K562 (cell line): Measurements from ENCODE around the gene PLCL1. TPM values are rescaled to one million over a fixed set of nuclear protein-coding genes. Genes with fewer than 3 reads are reported as not detected.

Source experiments
- ATAC-seq: fragments of 200-7000 bp; cut with Tn5 transposase; 3 replicates; pipeline ENCODE4 v1.9.1; 2020; ENCODE audit warnings: moderate library complexity
- BruUV-seq: library from RNA; stranded (reverse); fragments of 400-500 nt; replicated peaks from 2 replicates; lab custom pipeline; 2021; lab: Mats Ljungman, UMichigan
- CTCF ChIA-PET: fragments of 300-600 bp; formaldehyde crosslinking; extraction: SDS; loops from one replicate; lab custom pipeline; 2021; ENCODE audit warnings: low intra/inter-chr PET ratio; lab: Yijun Ruan, JAX
- POLR2A ChIA-PET: fragments of 300-600, 350-650 bp; sonication (Branson Sonifier 250); formaldehyde crosslinking; extraction: SDS; loops from one replicate; lab custom pipeline; 2021; ENCODE audit warnings: antibody characterized with exemption, inconsistent platforms; lab: Yijun Ruan, JAX
- DNase-seq, 4 experiments: peaks; one replicate each; pipeline versions ENCODE4 v3.0.0 to v3.0.0-alpha.2; 2011 to 2018; ENCODE audit warnings: low spot score in 3 of 4, mixed read lengths in 3 of 4; ENCODE audit errors: extremely low read depth in 1 of 4
- FAIRE-seq: peaks from 2 replicates; lab custom pipeline; 2011; peaks lifted over from hg19 to GRCh38; lab: Jason Lieb, UNC
- H2AFZ ChIP-seq: 2 replicates; pipeline ENCODE4 v1.6.0; 2011; ENCODE audit warnings: low read depth, low read length, control low read depth, inconsistent platforms
- H3K27ac ChIP-seq: fragments of 200-600 bp; 3 replicates; pipeline ENCODE4 v1.8.0; 2011; ENCODE audit warnings: low read depth, mild to moderate bottlenecking, control low read depth, inconsistent platforms, low read length, moderate library complexity, mixed read lengths; ENCODE audit errors: extremely low read depth
- H3K27me3 ChIP-seq, 2 experiments: fragments of 300-600 bp in 1 of 2; 2 replicates in 1 of 2; 3 replicates in 1 of 2; pipeline versions ENCODE4 v1.6.0 to v1.8.0; 2011; ENCODE audit warnings: inconsistent platforms in 2 of 2, low read length in 2 of 2, mild to moderate bottlenecking in 1 of 2, mixed read lengths in 1 of 2, moderate library complexity in 1 of 2; ENCODE audit not compliant: control insufficient read depth in 2 of 2, insufficient read depth in 2 of 2
- H3K36me3 ChIP-seq: fragments of 300-600 bp; 3 replicates; pipeline ENCODE4 v1.8.0; 2011; ENCODE audit warnings: mild to moderate bottlenecking, low read length, inconsistent platforms; ENCODE audit not compliant: control insufficient read depth, insufficient read depth
- H3K4me1 ChIP-seq, 2 experiments: fragments of 200-600 bp in 1 of 2; replicated peaks in 1 of 2; 2 replicates in 1 of 2; 3 replicates in 1 of 2; pipeline versions ENCODE4 v1.5.1 to v1.8.0; 2011; ENCODE audit warnings: inconsistent platforms in 2 of 2, low read length in 2 of 2, mild to moderate bottlenecking in 1 of 2, mixed read lengths in 1 of 2, moderate library complexity in 1 of 2; ENCODE audit not compliant: control insufficient read depth in 2 of 2, insufficient read depth in 2 of 2
- H3K4me2 ChIP-seq: 2 replicates; pipeline ENCODE4 v1.6.1; 2011; ENCODE audit warnings: low read length, control low read depth, inconsistent platforms, mixed read lengths; ENCODE audit not compliant: insufficient read depth
- H3K4me3 ChIP-seq: fragments of 200-600 bp; sonication (generic), shearing (Covaris generic); 2 replicates; pipeline ENCODE4 v1.5.1; 2016; ENCODE audit warnings: control low read depth, inconsistent platforms
- H3K79me2 ChIP-seq: fragments of 200-600 bp; 3 replicates; pipeline ENCODE4 v1.8.0; 2011; ENCODE audit warnings: low read length, inconsistent platforms; ENCODE audit not compliant: control insufficient read depth, insufficient read depth
- H3K9ac ChIP-seq, 2 experiments: 2 replicates each; pipeline versions ENCODE4 v1.6.0 to v1.6.1; 2011; ENCODE audit warnings: low read depth in 2 of 2, low read length in 2 of 2, control low read depth in 1 of 2, inconsistent platforms in 1 of 2, mild to moderate bottlenecking in 1 of 2, mixed read lengths in 1 of 2; ENCODE audit not compliant: insufficient read depth in 1 of 2
- H3K9me1 ChIP-seq: one replicate; pipeline ENCODE4 v1.6.0; 2011; ENCODE audit warnings: inconsistent platforms, mild to moderate bottlenecking, low read length, moderate library complexity; ENCODE audit not compliant: control insufficient read depth, insufficient read depth
- H3K9me3 ChIP-seq: replicated peaks from 2 replicates; pipeline ENCODE4 v1.5.1; 2011; ENCODE audit warnings: low read depth, low read length, inconsistent platforms; ENCODE audit not compliant: control insufficient read depth, insufficient read depth
- H4K20me1 ChIP-seq: replicated peaks from 2 replicates; pipeline ENCODE4 v1.6.1; 2011; ENCODE audit warnings: low read length, inconsistent platforms, mixed read lengths; ENCODE audit not compliant: control insufficient read depth, insufficient read depth
- ASH1L ChIP-seq: fragments of 450-650 bp; IDR thresholded peaks from 2 replicates; pipeline ENCODE4 v1.6.1; 2018; ENCODE audit warnings: borderline replicate concordance, mild to moderate bottlenecking, low read depth; ENCODE audit not compliant: partially characterized antibody
- ATF1 ChIP-seq, 2 experiments: fragments of 450-650 bp in 1 of 2; IDR thresholded peaks; 2 replicates each; pipeline ENCODE4 v1.6.1; 2016; ENCODE audit warnings: missing compliant biosample characterization in 1 of 2, missing genetic modification characterization in 1 of 2
- FOXJ3 ChIP-seq: sonication (generic); formaldehyde crosslinking; IDR thresholded peaks from 2 replicates; pipeline ENCODE4 v1.4.0; 2020; ENCODE audit warnings: mild to moderate bottlenecking, missing genetic modification reagents
- GABPB1 ChIP-seq: sonication (generic); formaldehyde crosslinking; IDR thresholded peaks from 2 replicates; pipeline ENCODE4 v1.8.0; 2022; ENCODE audit warnings: mild to moderate bottlenecking, missing genetic modification reagents
- HDAC1 ChIP-seq, 2 experiments: fragments of 450-650 bp; IDR thresholded peaks; 2 replicates each; pipeline ENCODE4 v1.6.1; 2016 to 2017; ENCODE audit warnings: inconsistent platforms in 1 of 2, mild to moderate bottlenecking in 1 of 2, moderate library complexity in 1 of 2
- MTA2 ChIP-seq: fragments of 450-650 bp; IDR thresholded peaks from 2 replicates; pipeline ENCODE4 v1.6.1; 2016; ENCODE audit warnings: low read depth
- PYGO2 ChIP-seq: fragments of 450-650 bp; IDR thresholded peaks from 2 replicates; pipeline ENCODE4 v1.6.1; 2016; ENCODE audit warnings: mild to moderate bottlenecking, missing genetic modification characterization, moderate library complexity, missing compliant biosample characterization
- SMC3 ChIP-seq: conservative IDR thresholded peaks from 2 replicates; pipeline ENCODE4 v1.6.1; 2011; ENCODE audit warnings: low read depth, low read length, improper control_type of control experiment; ENCODE audit not compliant: insufficient read depth
- U2AF1 ChIP-seq: fragments of 200-400 bp; formaldehyde crosslinking; optimal IDR thresholded peaks from 2 replicates; pipeline ENCODE3; 2017; ENCODE audit warnings: mild to moderate bottlenecking, low read depth, low read length, moderate library complexity
- YBX1 ChIP-seq: fragments of 450-650 bp; IDR thresholded peaks from 2 replicates; pipeline ENCODE4 v1.7.1; 2016; ENCODE audit warnings: mild to moderate bottlenecking
- ZC3H8 ChIP-seq: fragments of 450-650 bp; IDR thresholded peaks from 2 replicates; pipeline ENCODE4 v1.6.1; 2017
- ZNF143 ChIP-seq: sonication (generic); formaldehyde crosslinking; IDR thresholded peaks from 2 replicates; pipeline ENCODE4 v1.9.0; 2022; ENCODE audit warnings: mild to moderate bottlenecking, missing genetic modification reagents
- ZNF165 ChIP-seq: fragments of 250-450 bp; sonication (Bioruptor Pico); IDR thresholded peaks from 2 replicates; pipeline ENCODE4 v1.4.0; 2020; ENCODE audit warnings: borderline replicate concordance
- ZNF668 ChIP-seq: fragments of 250-450 bp; sonication (Bioruptor Pico); IDR thresholded peaks from 2 replicates; pipeline ENCODE4 v1.8.0; 2022; ENCODE audit warnings: mild to moderate bottlenecking, inconsistent platforms
- ZNF785 ChIP-seq: fragments of 250-450 bp; sonication (Bioruptor Pico); IDR thresholded peaks from 2 replicates; pipeline ENCODE4 v1.4.0; 2020; ENCODE audit warnings: mild to moderate bottlenecking
- WGBS: fragments of 100-300 bp; shearing (Covaris generic); methylation state at CpG from one replicate; pipeline ENCODE4 v1.1.6; 2016; ENCODE audit warnings: low coverage, mixed read lengths; ENCODE audit not compliant: insufficient coverage; ENCODE audit errors: missing lambda C conversion rate; 5-methylcytosine and 5-hydroxymethylcytosine counted together
- in situ Hi-C: fragments of 300-500 bp; cut with MboI; formaldehyde crosslinking; loops from 4 replicates; pipeline ENCODE4 v1.15.0; 2018; ENCODE audit warnings: inconsistent platforms, mixed read lengths
- intact Hi-C: fragments of 100-400 bp; cut with micrococcal nuclease; formaldehyde crosslinking; loops from 2 replicates; pipeline ENCODE4 v1.14.2; 2022
- polyA plus RNA-seq, 8 experiments: library from polyadenylated mRNA; depleted of rRNA in 4 of 8; stranded (reverse) in 5 of 8; unstranded in 3 of 8; fragments of >200 nt; fragmentation: Nextera tagmentation in 2 of 8; fragmentation: Illumina TruSeq in 1 of 8; extraction: Ambion mirVana in 2 of 8; extraction: Trizol in 1 of 8; gene quantifications; 2 replicates each; pipeline versions ENCODE4 v1.2.1 to v1.2.3, GENCODE V29; 2011 to 2014; ENCODE audit warnings: inconsistent platforms in 1 of 8, missing spikeins in 1 of 8
- total RNA-seq, 7 experiments: library from RNA; depleted of rRNA in 6 of 7; stranded (reverse); fragments of >200 nt in 6 of 7; fragmentation: Illumina TruSeq in 2 of 7; extraction: Trizol in 2 of 7; gene quantifications; 2 replicates each; pipeline versions ENCODE4 v1.2.1 to v1.2.3, GENCODE V29; 2011 to 2021; ENCODE audit warnings: low replicate concordance in 1 of 7
- TF ChIP-seq, protein P1 (sequence below): IDR thresholded peaks from 3 replicates; pipeline ENCODE4 v1.6.1; 2011; ENCODE audit warnings: borderline replicate concordance, mild to moderate bottlenecking; ENCODE audit not compliant: insufficient read length, insufficient read depth
- TF ChIP-seq, protein P2 (sequence below): fragments of 250-450 bp; sonication (Bioruptor Pico); IDR thresholded peaks from 2 replicates; pipeline ENCODE4 v1.8.0; 2022; ENCODE audit warnings: moderate library complexity, mild to moderate bottlenecking, inconsistent platforms

Gene PLCL1
- total and polyA plus RNA-seq, 9 of the 15 experiments (the other 6 are each of a cell fraction or from before 2014, with no cell fraction given): 2.0 to 17.7 (median 8.6) TPM

DNA sequence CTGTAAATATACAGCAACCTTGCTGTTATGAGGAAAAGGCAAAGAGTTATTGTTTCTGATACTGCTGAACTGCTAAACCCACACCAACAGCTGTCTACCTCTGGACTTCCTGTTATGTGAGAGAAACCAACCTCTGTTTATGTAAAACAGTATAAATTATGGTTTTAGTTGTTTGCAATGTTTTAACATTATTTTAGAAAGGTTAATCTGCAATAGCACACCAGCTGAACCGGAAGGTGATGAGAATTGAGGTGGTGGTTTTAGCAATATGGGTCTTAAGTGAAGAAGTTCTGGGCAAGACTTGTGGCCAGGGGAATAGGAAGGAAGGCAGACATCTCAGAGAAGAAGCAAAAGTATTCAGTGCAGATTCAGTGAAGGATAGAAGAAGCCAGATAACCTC is 237.8 kb downstream of the PLCL1 start:
- Histone ChIP-seq H3K4me1 (peaks cover 0 to 8% of the 10 kb centered on the region in 2 experiments; a peak in 2 of 5 replicates), H3K27me3 (no peaks in the 10 kb centered on the region), H3K9me3 (no peaks in the 10 kb centered on the region), H2AFZ (no peak overlapping the region), H3K9me1 (no peaks in the 10 kb centered on the region), H4K20me1 (no peaks in the 10 kb centered on the region), H3K79me2 (peaks cover 24% of the 10 kb centered on the region; the same call in 2 of the 3 replicates), H3K4me2 (no peak overlapping the region), H3K4me3 (no peak overlapping the region), H3K36me3 (no peaks in the 10 kb centered on the region; the same call in 2 of the 3 replicates), H3K27ac (no peak overlapping the region), H3K9ac (no peak overlapping the region)
- no TSS peak for BruUV-seq
- intact Hi-C loops (no loop called here), in situ Hi-C loops (no loop called here)
- ATAC-seq (no peak), FAIRE-seq (no peak), DNase-seq (no peak)
- ChIA-PET POLR2A (interaction anchor here (0.7 to 1.5 kb wide), 2 partner anchors 12 to 56 kb away, joined by 3 read pairs; no protein-coding TSS in a partner anchor), CTCF (no interaction called here)
- no peak for TF ChIP-seq GABPB1 (CRISPR knock-in tag)
- no peak for TF ChIP-seq SMC3
- no peak for TF ChIP-seq HDAC1 (IDR thresholded peaks at IDR 0.05)
- no peak for TF ChIP-seq YBX1
- no peak for TF ChIP-seq ATF1 (CRISPR knock-in tag; IDR thresholded peaks at IDR 0.05)
- no peak for TF ChIP-seq ATF1 (tag; IDR thresholded peaks at IDR 0.05)
- TF ChIP-seq ZNF165 (CRISPR knock-in tag): no peak
- 0% methylated on average over 1 of the region's 1 CpG for WGBS

DNA sequence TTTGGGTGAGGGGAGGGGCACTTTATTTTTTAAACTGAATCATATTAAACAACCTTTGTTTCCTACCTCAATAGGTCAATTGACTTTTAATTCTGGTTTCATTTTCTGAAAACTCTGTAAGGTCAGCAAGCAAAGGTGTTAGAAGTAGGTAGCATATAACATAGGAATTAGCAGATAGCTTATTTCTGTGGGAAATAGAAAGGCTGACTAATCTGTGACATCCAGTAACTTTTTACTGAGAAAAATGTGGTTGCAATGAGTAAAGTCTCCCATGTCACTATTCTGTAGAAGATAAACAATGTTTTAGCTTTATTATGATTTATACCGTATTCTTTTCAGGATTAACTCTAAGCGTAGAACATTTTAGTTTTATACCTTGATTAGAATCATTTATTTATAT is 240.4 kb downstream of the PLCL1 start:
- ATAC-seq (no peak), FAIRE-seq (no peak), DNase-seq (no peak)
- Histone ChIP-seq H4K20me1 (no peaks in the 10 kb centered on the region), H3K4me2 (no peak overlapping the region), H3K4me3 (no peak overlapping the region), H3K9me1 (no peaks in the 10 kb centered on the region), H3K79me2 (peaks cover 14% of the 10 kb centered on the region; the same call in 2 of the 3 replicates), H3K9ac (no peak overlapping the region), H2AFZ (no peak overlapping the region), H3K4me1 (peaks cover 0 to 8% of the 10 kb centered on the region in 2 experiments; a peak in 2 of 5 replicates), H3K9me3 (no peaks in the 10 kb centered on the region), H3K36me3 (no peaks in the 10 kb centered on the region; the same call in 2 of the 3 replicates), H3K27me3 (no peaks in the 10 kb centered on the region), H3K27ac (no peak overlapping the region)
- no TSS peak for BruUV-seq
- in situ Hi-C loops: no loop called here
- CTCF ChIA-PET: no interaction called here
- POLR2A ChIA-PET: no interaction called here
- intact Hi-C loops: loop anchor here (5.0 kb wide), 1 partner anchor 47 kb away; no protein-coding TSS in a partner anchor
- 90% methylated on average over 2 of the region's 2 CpGs for WGBS
- no peak for TF ChIP-seq U2AF1
- TF ChIP-seq ASH1L: no peak
- TF ChIP-seq, protein P1, sequence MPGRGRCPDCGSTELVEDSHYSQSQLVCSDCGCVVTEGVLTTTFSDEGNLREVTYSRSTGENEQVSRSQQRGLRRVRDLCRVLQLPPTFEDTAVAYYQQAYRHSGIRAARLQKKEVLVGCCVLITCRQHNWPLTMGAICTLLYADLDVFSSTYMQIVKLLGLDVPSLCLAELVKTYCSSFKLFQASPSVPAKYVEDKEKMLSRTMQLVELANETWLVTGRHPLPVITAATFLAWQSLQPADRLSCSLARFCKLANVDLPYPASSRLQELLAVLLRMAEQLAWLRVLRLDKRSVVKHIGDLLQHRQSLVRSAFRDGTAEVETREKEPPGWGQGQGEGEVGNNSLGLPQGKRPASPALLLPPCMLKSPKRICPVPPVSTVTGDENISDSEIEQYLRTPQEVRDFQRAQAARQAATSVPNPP: no peak
- TF ChIP-seq ZNF143 (CRISPR knock-in tag): no peak
- TF ChIP-seq MTA2: no peak
- no peak for TF ChIP-seq ZNF785 (CRISPR knock-in tag)
- TF ChIP-seq, protein P2, sequence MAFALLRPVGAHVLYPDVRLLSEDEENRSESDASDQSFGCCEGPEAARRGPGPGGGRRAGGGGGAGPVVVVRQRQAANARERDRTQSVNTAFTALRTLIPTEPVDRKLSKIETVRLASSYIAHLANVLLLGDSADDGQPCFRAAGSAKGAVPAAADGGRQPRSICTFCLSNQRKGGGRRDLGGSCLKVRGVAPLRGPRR (CRISPR knock-in tag): no peak
- no peak for TF ChIP-seq ZNF668 (CRISPR knock-in tag)
- TF ChIP-seq ZC3H8: no peak
- no peak for TF ChIP-seq FOXJ3 (CRISPR knock-in tag)
- TF ChIP-seq PYGO2 (tag): no peak
